HG03097 (cell line): ENCODE results near the gene ZBP1.
A peak's percentile ranks its signal among the peaks of the same experiment; 100 is the strongest.

ENCODE experiments used
- ATAC-seq: cut with Tn5 transposase; IDR thresholded peaks from one replicate; pipeline ENCODE4 v1.9.1; 2021; ENCODE audit not compliant: unreplicated experiment, low FRiP score

The ZBP1 gene

DNA sequence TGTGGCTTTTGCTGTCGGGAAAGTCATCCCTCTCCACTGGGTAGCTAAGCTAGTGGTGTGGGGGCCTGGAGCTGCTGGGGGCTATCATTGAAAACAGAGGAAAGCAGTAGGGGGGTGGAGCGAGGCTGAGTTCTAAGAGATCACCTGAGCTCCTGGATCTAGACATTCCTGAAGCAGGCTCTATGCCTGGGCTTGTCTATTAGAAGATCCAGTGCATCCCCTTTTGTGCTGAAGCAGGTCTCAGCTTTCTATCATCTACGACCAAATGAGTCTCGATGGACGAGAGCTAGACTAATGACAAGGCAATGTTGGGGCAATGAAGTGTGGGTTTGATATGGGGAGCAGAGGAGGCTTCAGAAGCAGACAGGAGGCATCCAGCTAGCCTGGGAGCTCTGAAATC, 18.5 kb downstream of the ZBP1 start:
- ATAC-seq = no peak

DNA sequence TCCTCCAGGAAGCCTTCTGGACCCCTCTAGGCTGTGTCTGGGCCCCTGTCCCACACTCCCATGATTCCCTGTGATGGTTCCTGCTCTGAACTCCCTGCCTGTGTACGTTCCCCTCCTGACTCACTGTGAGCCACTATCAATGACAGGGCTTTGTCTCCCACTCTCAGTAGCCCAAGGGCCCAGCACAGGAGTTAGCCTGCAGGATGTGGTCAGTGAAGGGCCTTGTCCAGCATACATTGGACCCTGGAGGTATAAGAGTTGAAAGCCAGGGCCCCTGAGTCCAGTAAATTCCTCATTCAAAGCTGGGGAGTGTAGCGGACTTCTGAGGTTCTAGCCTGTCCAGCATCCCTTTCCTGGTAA, 19.0 kb downstream of the ZBP1 start:
- no peak for ATAC-seq

GRCh38 chr20:57600320-57601210, 19.7 kb downstream of the ZBP1 start:
- ATAC-seq = no peak

GRCh38 chr20:57598491-57598890, 21.7 kb downstream of the ZBP1 start:
- no peak for ATAC-seq

- no peak for ATAC-seq
Measured at GRCh38 chr20:57598060-57598459, 22.2 kb downstream of the ZBP1 start.

DNA sequence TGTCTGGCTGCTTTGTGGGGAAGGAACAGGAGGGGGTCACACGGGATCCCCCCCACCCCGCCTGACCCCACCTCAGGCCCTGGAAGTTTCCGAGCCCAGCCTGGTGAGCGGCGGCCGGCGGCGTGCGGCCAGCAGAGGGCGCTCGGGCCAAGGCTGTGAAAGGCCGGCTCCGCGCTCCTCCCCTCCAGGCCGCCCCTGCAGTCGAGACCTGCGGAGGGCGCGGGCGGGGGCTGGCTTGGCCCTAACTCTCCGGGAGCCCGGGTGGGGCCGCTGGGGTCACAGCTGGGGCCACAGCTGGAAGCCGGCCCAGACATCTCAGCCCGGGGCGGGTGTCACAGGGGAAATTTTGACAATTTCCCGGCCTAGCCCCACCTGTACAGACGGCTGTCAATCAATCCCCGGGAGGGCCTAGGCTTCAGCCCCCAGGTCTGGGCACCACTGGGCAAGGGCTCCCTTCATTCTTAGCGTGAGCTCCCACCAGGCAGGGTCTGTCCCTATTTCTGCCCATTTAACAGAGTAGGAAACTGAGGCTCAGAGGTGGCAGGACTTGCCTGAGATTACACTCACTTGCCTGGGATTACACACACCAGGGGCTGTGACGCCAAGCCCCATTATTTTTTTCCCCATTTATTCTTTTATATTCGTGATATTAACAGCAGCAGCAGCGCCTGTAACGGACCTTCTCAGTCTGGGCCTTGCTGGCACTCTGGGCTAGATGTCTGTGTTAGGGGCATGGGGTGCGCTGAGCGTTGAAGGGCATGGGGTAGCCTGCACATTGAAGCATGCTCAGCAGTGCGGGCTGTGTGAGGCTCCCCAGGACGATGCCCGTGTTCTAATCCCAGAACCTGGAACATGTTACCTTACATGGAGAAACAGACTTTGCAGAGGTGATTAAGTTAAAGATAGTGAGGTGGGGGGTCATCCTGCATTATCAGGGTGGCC, 23.0 kb downstream of the ZBP1 start:
- peak; percentile 65 for ATAC-seq

- ATAC-seq = no peak
Measured at GRCh38 chr20:57596358-57596757, 23.9 kb downstream of the ZBP1 start.

- no peak for ATAC-seq
Measured at GRCh38 chr20:57595041-57596030, 24.9 kb downstream of the ZBP1 start.

- ATAC-seq = no peak
Measured at GRCh38 chr20:57594092-57594951, 25.9 kb downstream of the ZBP1 start.

DNA sequence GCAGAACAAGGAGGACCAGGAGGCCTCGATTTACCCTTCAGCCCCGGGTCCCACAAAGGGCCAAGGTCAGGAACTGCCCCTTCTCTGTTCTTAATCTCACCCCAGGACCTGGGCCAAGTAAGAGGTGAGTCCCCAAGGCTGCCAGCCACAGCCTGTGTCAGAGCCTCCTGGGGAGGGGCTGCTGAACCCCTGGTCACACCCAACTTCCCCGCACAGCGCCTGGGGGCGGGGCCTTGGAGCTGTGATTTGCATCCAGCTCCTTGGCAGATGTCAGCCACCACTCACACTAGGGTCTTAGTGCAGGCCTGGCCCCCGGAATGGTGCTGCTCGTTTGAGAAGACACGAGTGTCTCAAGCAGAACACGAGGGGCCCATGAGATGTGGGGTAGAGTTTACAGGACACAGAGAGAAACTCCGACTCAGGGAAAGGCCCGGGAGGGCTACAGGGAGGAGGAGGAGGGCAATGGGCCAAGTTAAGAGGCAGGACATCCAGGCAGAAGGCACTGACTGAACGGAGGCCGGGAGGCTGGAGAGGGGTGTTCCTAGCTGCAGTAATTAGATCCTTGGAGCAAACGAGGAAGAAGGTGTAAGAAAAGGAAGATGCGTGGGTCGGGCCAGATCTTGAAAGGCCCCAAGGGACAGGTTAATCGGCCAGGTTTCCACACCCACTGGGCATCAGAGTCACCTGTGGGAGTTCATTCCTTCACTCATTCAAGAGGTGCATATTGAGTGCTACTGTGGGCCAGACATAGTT, 26.9 kb downstream of the ZBP1 start:
- no peak for ATAC-seq

DNA sequence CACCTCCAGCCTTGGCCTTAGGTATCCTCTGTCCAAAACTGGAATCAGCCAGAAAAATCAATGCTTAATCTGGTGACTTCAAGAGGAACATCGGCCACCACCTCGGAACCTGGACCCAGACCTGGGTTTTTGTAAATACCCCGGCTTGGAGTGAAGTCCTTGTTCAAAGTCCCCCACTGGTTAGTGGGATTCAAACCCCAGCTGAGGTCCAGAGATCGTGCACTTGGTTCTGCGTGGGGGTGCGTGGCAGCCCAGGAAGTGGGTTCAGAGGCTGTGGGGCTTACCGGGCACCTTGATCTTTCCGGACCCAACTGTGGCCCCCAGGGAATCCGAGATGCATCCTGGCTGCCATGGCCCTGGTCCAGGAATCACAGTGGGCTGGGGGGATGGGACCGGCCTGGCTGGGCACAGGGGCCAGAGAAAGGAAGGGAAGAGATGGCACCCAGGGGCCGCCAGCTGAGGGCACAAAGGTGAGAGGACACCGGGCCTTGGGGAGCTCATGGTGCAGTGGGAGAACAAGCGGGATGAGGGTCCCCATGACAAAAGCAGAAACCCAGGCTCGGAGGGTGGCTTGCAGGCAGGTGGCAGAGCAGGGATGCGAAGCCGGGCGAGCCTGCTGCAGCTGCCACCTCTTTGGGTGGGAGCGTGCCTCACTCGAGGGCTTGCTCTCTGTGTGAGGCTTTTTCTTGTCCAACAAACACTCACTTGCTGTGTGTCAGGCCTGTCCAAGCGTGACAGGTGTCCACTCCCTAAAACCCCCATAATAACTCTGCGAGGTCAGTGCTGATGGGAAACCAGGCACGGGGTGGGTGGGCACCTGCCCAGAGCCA, 27.7 kb downstream of the ZBP1 start:
- ATAC-seq = no peak

DNA sequence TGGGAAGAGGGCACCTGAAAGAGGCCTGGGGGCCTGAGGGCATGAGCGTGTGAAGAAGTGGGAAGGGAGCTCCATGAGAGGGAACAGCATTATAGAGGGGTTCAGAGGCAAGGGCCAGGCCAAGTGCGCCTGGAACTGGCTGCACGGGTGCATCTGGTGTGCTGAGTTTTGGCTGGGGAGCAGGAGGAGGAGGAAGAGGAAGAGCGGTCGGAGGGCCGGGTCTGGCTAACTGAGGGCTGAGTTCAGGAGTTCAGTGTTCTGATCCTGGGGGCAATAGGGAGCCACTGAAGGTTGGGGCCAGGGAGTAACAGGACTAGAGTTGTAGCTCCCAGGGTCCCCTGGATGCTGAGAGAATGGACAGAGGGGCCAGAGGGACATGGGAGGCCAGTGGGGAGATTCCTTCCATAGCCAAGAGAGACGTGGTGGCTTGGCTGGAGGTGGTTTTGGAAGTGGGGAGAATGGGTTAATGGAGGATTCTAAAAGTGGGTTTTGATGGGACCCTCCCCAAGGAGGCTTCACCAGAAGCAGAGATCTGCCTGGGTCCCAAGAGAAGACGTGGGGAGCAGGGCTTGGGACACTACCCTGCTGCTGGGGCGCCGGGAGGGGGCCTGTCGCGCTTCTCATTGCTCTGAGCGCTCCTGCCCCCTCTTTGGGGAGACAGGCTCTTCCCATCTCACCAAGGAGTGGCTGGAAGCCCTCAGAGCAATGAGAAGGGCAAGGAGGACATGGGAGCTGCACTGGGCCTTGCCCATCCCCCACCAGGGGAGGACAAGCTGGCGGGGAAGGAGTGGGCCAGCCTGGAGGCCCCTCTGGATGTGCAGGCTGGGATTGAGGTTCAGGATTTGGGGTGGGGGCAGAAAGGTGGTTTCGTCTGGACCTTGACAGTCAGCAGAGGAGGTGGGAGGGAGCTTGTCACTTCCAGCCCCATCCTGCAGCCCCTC, 28.7 kb downstream of the ZBP1 start:
- ATAC-seq = no peak

DNA sequence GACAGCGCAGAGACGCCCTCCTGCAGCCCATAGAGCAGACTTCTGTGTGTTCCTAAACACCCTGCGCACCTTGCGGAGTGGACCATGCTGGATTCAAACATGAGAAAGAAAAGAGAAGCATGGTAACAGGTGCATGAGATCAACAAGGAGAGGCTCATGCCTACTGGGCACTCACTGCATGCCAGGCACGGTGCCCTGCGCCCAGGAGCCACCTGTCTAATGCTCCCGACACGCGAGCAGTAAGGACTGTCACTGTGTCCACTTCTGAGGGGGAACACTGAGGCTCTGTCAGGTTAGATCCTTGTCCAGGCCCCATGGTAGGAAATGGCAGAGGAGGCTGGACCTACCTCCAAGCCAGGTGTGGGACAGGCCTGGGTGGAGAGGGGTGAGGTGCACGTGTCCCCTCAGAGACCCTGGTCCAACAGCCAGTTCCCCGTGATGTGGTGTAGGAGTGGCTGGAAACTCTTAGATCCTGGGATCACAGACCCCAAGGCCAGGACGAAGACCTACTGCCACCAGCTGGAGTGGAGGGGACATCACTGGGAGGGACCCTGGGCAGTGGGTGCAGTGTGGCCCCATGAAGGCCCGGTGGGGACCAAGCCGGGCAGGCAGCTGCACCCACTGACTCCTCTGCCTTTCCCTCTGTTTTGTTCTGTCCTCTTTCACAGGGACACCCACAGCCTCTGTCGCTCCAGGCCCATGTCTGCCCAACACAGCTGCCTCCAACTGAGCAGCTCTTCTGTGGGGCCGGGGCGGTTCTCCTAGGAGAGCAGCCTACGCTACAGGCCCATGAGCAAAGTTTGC, 29.5 kb downstream of the ZBP1 start:
- ATAC-seq = no peak

- ATAC-seq = no peak
Measured at GRCh38 chr20:57589728-57590484, 30.3 kb downstream of the ZBP1 start.

DNA sequence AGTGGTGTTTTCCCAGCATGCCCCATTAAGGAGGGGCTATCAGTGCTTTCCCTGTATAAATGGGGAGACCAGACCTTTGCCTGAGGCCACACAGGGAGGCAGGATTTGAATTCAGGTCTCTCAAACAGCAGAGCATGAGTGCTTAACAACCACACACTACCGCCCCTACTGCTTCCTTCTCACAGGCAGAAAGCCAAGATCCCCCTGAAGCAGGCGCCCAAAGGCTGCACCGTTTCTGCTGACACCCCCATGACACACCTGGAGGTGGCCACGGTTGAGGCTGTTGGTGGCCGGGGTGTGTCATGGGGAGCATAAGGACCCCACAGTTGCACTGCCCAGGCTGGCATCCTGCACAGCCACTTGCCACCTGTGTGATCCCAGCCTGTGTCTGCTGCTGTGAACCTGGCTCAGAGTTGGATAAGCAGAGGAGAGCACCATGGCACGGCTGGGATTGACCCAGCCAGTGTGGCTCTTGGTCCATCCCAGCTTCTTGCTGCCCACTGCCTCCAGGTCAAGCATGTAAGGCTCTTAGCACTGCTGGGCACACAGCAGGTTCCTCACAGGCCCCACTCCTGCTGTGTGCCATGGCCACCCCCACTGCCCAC, 31.0 kb downstream of the ZBP1 start:
- ATAC-seq = no peak
